GM23248 (cell line): ENCODE results near the gene LGALS7B. TPM values are rescaled to one million over a fixed set of nuclear protein-coding genes. Genes with fewer than 3 reads are reported as not detected.
"Not testable (repeated sequence)": the region's sequence is repeated elsewhere in the genome, so short reads cannot be mapped to it uniquely, and the experiment has no call there.

ENCODE experiments used
- DNase-seq: peaks from one replicate; pipeline ENCODE4 v3.0.0-alpha.2; 2015
- H2AFZ ChIP-seq: fragments of 200-600 bp; sonication (generic); 2 replicates; pipeline ENCODE4 v1.6.1; 2016; ENCODE audit warnings: antibody characterized with exemption
- H3F3A ChIP-seq: fragments of 200-600 bp; sonication (generic); 2 replicates; pipeline ENCODE4 v1.6.1; 2016; ENCODE audit warnings: mild to moderate bottlenecking, antibody characterized with exemption, mixed run types; ENCODE audit not compliant: insufficient read depth
- H3K27ac ChIP-seq: fragments of 200-600 bp; sonication (generic); 2 replicates; pipeline ENCODE4 v1.5.1; 2016; ENCODE audit warnings: mild to moderate bottlenecking
- H3K27me3 ChIP-seq: fragments of 200-600 bp; sonication (generic); replicated peaks from 2 replicates; pipeline ENCODE4 v1.6.1; 2016; ENCODE audit warnings: mild to moderate bottlenecking; ENCODE audit not compliant: insufficient read depth
- H3K36me3 ChIP-seq: fragments of 200-600 bp; sonication (generic); 2 replicates; pipeline ENCODE4 v1.6.1; 2016; ENCODE audit warnings: low read depth, mild to moderate bottlenecking
- H3K4me1 ChIP-seq: fragments of 200-600 bp; sonication (generic); 2 replicates; pipeline ENCODE4 v1.6.1; 2016; ENCODE audit warnings: mild to moderate bottlenecking; ENCODE audit not compliant: insufficient read depth
- H3K4me2 ChIP-seq: fragments of 200-600 bp; sonication (generic); one replicate; pipeline ENCODE4 v1.6.1; 2016; ENCODE audit warnings: mild to moderate bottlenecking; ENCODE audit not compliant: unreplicated experiment
- H3K4me3 ChIP-seq: fragments of 200-600 bp; sonication (generic); 2 replicates; pipeline ENCODE4 v1.5.1; 2016; ENCODE audit warnings: mild to moderate bottlenecking
- H3K79me2 ChIP-seq: fragments of 200-600 bp; sonication (generic); 2 replicates; pipeline ENCODE4 v1.6.1; 2016; ENCODE audit warnings: mild to moderate bottlenecking; ENCODE audit not compliant: insufficient read depth
- H3K9ac ChIP-seq: fragments of 200-600 bp; sonication (generic); 2 replicates; pipeline ENCODE4 v1.6.1; 2016; ENCODE audit warnings: mild to moderate bottlenecking
- H3K9me2 ChIP-seq: fragments of 200-600 bp; sonication (generic); 2 replicates; pipeline ENCODE4 v1.6.1; 2016; ENCODE audit warnings: mixed run types, mild to moderate bottlenecking, moderate library complexity; ENCODE audit not compliant: insufficient read depth
- H3K9me3 ChIP-seq: fragments of 200-600 bp; sonication (generic); one replicate; pipeline ENCODE4 v1.6.1; 2017; ENCODE audit warnings: low read depth
- H4K20me1 ChIP-seq: fragments of 200-600 bp; sonication (generic); 2 replicates; pipeline ENCODE4 v1.6.0; 2016; ENCODE audit not compliant: insufficient read depth
- EZH2 ChIP-seq: fragments of 200-600 bp; sonication (generic); IDR thresholded peaks from 2 replicates; pipeline ENCODE4 v1.6.1; 2018; ENCODE audit warnings: antibody characterized with exemption, mild to moderate bottlenecking; ENCODE audit not compliant: insufficient read depth, poor library complexity, severe bottlenecking
- EZH2phosphoT487 ChIP-seq: fragments of 200-600 bp; sonication (generic); IDR thresholded peaks from 2 replicates; pipeline ENCODE4 v1.6.1; 2018; ENCODE audit warnings: antibody characterized with exemption, moderate library complexity, mild to moderate bottlenecking, low read depth; ENCODE audit not compliant: insufficient read depth
- WGBS, 2 experiments: methylation state at CpG; one replicate each; pipeline ENCODE4 v1.1.6; 2015 to 2017; ENCODE audit warnings: low lambda C conversion rate in 2 of 2, low coverage in 1 of 2; ENCODE audit errors: missing lambda C conversion rate in 2 of 2; 5-methylcytosine and 5-hydroxymethylcytosine counted together
- in situ Hi-C: fragments of 300-500 bp; cut with MboI; formaldehyde crosslinking; loops from 2 replicates; pipeline ENCODE4 v1.15.0; 2020
- polyA plus RNA-seq: library from polyadenylated mRNA; unstranded; fragments of >200 nt; fragmentation: Nextera tagmentation; extraction: Ambion mirVana; gene quantifications from 2 replicates; pipeline ENCODE4 v1.2.1, GENCODE V29; 2016
- total RNA-seq: library from RNA; depleted of rRNA; stranded (reverse); fragments of >200 nt; shearing (Covaris generic); gene quantifications from 2 replicates; pipeline ENCODE4 v1.2.3, GENCODE V29; 2014

LGALS7B gene
- total and polyA plus RNA-seq, 2 experiments from 2014 or later: not detected

DNA sequence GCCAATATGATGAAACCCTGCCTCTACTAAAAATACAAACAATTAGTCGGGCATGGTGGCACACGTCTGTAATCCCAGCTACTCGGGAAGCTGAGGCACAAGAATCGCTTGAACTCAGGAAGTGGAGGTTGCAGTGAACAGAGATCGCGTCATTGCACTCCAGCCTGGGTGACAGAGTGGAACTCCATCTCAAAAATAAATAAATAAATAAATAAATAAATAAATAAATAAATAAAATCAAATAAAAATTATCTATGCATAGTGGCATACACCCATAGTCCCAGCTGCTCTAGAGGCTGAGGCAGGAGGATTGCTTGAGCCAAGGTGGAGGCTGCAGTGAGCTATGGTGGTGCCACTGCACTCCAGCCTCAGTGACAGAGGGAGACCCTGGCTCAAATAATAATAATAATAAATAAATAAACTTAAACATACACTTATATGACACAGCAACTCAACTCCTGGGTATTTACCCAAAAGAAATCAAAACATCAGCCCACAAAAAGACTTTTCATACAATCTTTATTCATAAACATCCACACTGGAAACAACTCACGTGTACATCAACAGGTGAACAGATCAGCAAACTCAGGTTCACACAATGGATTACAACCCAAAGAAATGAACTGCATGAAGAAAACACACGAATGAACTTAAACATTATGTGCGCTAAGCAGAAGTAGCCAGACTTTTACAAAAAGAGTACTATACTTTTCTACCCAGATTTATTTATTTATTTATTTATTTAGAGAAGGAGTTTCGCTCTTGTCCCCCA lies 22.5 kb upstream of the LGALS7B start:
- Histone ChIP-seq H2AFZ (no peak overlapping the region), H3K27me3 (no peaks in the 10 kb centered on the region), H3K27ac (no peak overlapping the region), H3K9me2 (no peaks in the 10 kb centered on the region), H3K4me3 (no peak overlapping the region), H3F3A (no peaks in the 10 kb centered on the region), H3K9ac (no peak overlapping the region), H3K36me3 (no peaks in the 10 kb centered on the region), H3K79me2 (no peaks in the 10 kb centered on the region), H3K4me2 (no peak overlapping the region), H3K4me1 (no peaks in the 10 kb centered on the region), H3K9me3 (no peaks in the 10 kb centered on the region), H4K20me1 (no peaks in the 10 kb centered on the region)
- no peak for DNase-seq
- in situ Hi-C loops: no loop called here
- TF ChIP-seq EZH2phosphoT487 (no peak), EZH2 (no peak)
- 74 to 81% methylated on average over 10 of the region's 10 CpGs for WGBS, 2 experiments

DNA sequence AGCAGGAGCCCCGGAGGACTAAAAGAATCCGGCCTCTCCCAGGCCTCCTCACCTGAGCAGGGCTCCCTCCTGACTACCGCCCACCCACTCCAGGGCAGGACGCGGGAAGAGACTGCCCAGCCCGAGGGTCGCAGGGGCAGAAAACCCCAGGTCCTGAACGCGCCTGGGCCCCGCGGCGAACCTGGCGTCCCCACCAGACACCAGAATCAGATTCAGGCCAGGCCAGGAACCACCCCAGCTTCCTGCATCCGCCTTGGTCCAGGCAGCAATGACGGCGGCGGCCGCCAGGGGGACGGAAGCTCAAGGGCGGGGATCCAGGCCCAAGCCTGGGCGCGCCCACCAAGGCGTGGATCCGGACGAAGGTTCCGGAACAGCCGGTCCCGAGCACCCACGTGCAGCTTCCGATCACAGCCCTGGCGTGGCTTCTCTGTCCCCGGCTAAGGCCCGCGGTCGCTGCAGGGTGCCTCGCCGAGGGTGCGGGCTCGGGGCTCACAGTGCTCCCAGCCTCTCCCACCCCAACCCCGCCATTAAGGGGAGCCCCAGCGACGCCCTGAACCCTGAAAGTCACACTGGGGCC lies 19.3 kb upstream of the LGALS7B start:
- peak; percentile 90 for DNase-seq
- peak overlapping the region; percentile 35 for H3K4me2 ChIP-seq
- H3K4me3 ChIP-seq: 0 out of 2 replicates have a peak overlapping the region, but pooled peaks have one; percentile 21
- H2AFZ ChIP-seq: peak overlapping the region; percentile 92
- H3K36me3 ChIP-seq: no peaks in the 10 kb centered on the region
- no peak for TF ChIP-seq EZH2
- TF ChIP-seq EZH2phosphoT487: no peak
- H3K27me3 ChIP-seq: no peaks in the 10 kb centered on the region
- H3K9ac ChIP-seq: peak overlapping the region; percentile 69
- in situ Hi-C loops: no loop called here
- H3F3A ChIP-seq: no peaks in the 10 kb centered on the region
- no peaks in the 10 kb centered on the region for H4K20me1 ChIP-seq
- no peak overlapping the region for H3K27ac ChIP-seq
- 12% methylated on average over 37 to 39 of the region's 42 CpGs for WGBS, 2 experiments
- no peaks in the 10 kb centered on the region for H3K9me2 ChIP-seq
- no peaks in the 10 kb centered on the region for H3K4me1 ChIP-seq
- no peaks in the 10 kb centered on the region for H3K79me2 ChIP-seq
- no peaks in the 10 kb centered on the region for H3K9me3 ChIP-seq

DNA sequence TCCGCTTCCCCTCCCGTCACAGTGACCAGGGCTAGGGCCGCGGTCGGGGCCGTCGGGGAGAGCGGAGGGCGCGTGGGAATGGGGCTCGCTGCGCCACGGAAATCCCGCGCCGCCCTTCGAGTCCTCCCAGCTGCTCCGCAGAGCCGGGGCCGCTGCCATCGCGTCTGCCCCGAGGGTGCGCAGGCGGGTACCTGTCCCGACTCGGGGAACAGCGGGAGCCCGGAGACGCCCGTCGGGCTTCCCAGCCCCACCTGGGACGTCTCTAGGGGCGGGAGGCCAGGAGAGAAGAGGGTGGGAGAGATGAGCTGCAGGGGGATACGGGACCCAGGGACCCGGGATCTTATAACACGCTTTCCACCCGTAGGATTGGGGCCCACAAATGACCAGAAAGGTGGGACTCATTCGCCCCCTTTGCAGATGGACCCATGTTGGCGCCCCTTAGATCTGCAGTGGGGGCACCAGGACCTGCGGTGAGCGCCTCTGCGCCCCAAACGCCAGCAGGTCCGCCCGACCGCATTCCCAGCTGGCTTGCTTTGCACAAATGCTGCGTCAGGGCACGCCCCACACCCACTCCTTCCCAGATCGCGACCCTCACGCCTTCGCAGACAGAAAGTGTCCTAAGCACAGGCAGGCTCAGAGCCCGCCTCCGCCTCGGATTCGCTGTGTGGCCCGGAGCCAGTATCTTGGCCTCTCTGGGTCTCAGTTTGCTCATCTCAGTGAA lies 18.6 kb upstream of the LGALS7B start:
- H3K9ac ChIP-seq, H3K9me3 ChIP-seq, H3F3A ChIP-seq, H3K27ac ChIP-seq, H3K79me2 ChIP-seq, H3K27me3 ChIP-seq, H3K36me3 ChIP-seq, in situ Hi-C loops, H4K20me1 ChIP-seq, H3K9me2 ChIP-seq, H3K4me1 ChIP-seq, DNase-seq: not testable (repeated sequence)
- 0 out of 2 replicates have a peak overlapping the region, but pooled peaks have one; percentile 21 for H3K4me3 ChIP-seq
- H2AFZ ChIP-seq: peak overlapping the region; percentile 92
- peak overlapping the region; percentile 35 for H3K4me2 ChIP-seq
- WGBS, 2 experiments: 7 to 17% methylated on average over 10 to 14 of the region's 58 CpGs

DNA sequence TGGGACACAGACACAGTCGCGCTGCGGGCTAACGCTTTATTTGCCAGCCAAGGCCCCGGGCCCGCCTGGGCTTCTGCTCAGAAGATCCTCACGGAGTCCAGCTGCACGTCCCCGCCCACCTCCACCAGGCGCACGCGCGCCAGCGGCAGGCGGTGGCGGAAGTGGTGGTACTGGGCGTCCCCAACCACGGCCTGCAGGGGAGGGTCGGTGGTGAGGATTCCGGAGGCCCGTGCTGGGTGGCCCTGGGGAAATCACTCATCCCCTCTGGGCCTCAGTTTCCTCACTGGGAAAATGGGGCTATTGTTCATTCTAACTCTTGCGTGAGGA lies 18.1 kb upstream of the LGALS7B start:
- H3K27me3 ChIP-seq, H3K4me3 ChIP-seq, H3K79me2 ChIP-seq, H2AFZ ChIP-seq, H3K9me3 ChIP-seq, H3K4me1 ChIP-seq, DNase-seq, H3K4me2 ChIP-seq, H3K9me2 ChIP-seq, H3K27ac ChIP-seq, H3K36me3 ChIP-seq, H3K9ac ChIP-seq, in situ Hi-C loops, H3F3A ChIP-seq, H4K20me1 ChIP-seq: not testable (repeated sequence)
- 33% methylated on average over 1 of the region's 22 CpGs; no CpG with 5 or more reads in 1 of the 2 experiments for WGBS, 2 experiments

DNA sequence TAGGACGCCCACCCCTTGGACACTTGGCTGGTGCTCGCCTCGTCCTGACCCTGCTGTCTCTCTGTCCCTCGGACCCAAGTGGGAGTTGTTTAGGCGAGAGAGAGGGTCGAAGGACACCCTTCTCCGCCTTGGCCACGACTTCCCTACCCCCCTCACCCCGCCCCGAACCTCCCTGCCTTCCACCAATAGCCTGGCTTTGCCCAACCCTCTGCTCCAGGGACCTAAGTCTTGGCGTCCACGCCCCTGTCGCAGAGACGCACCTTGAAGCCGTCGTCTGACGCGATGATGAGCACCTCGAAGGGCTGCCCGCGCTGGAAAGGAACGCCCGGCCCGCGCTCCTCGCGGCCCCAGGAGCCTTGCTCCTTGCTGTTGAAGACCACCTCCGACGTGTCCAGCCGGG lies 17.4 kb upstream of the LGALS7B start:
- H3K27ac ChIP-seq, H3K27me3 ChIP-seq, H3K36me3 ChIP-seq, H3K4me2 ChIP-seq, H2AFZ ChIP-seq, H3K9ac ChIP-seq, in situ Hi-C loops, H3K79me2 ChIP-seq, H4K20me1 ChIP-seq, DNase-seq, H3K9me3 ChIP-seq, H3K9me2 ChIP-seq, H3F3A ChIP-seq, H3K4me3 ChIP-seq, H3K4me1 ChIP-seq: not testable (repeated sequence)
- WGBS, 2 experiments: 51% methylated on average over 5 of the region's 30 CpGs; no CpG with 5 or more reads in 1 of the 2 experiments
